HepG2 (cell line): ENCODE data around the gene ZPLD1. TPM values are rescaled to one million over a fixed set of nuclear protein-coding genes. Genes with fewer than 3 reads are reported as not detected.

Experiments used
- ATAC-seq: fragments of 200-7000 bp; cut with Tn5 transposase; 3 replicates; pipeline ENCODE4 v1.9.1; 2020; ENCODE audit warnings: mild to moderate bottlenecking, moderate library complexity
- BruUV-seq: library from RNA; stranded (reverse); fragments of 400-500 nt; replicated peaks from 2 replicates; lab custom pipeline; 2021; lab: Mats Ljungman, UMichigan
- CTCF ChIA-PET: fragments of 300-600 bp; formaldehyde crosslinking; extraction: SDS; loops from one replicate; lab custom pipeline; 2021; ENCODE audit warnings: low total read pairs, inconsistent platforms, low intra/inter-chr PET ratio; lab: Yijun Ruan, JAX
- POLR2A ChIA-PET: fragments of 350-600 bp; sonication (Branson Sonifier 250); formaldehyde crosslinking; loops from one replicate; lab custom pipeline; 2020; ENCODE audit warnings: antibody characterized with exemption, inconsistent platforms; lab: Yijun Ruan, JAX
- DNase-seq: peaks from one replicate; pipeline ENCODE4 v3.0.0-alpha.2; 2015; ENCODE audit warnings: low spot score
- FAIRE-seq: peaks from 3 replicates; lab custom pipeline; 2011; peaks lifted over from hg19 to GRCh38; lab: Jason Lieb, UNC
- H2AFZ ChIP-seq: one replicate; pipeline ENCODE4 v1.6.1; 2011; ENCODE audit warnings: low read length, inconsistent platforms
- H3K27ac ChIP-seq: fragments of 300-600 bp; 3 replicates; pipeline ENCODE4 v1.8.0; 2011; ENCODE audit warnings: mixed run types, mild to moderate bottlenecking, mixed read lengths, low read length, inconsistent platforms; ENCODE audit not compliant: insufficient read depth; ENCODE audit errors: extremely low read length
- H3K27me3 ChIP-seq, 2 experiments: fragments of 200-600 bp in 1 of 2; 2 replicates in 1 of 2; 3 replicates in 1 of 2; pipeline versions ENCODE4 v1.6.0 to v1.8.0; 2011; ENCODE audit warnings: low read length in 2 of 2, mild to moderate bottlenecking in 2 of 2, moderate library complexity in 2 of 2, inconsistent platforms in 1 of 2; ENCODE audit not compliant: insufficient read depth in 2 of 2, control insufficient read depth in 1 of 2
- H3K36me3 ChIP-seq, 2 experiments: fragments of 200-600 bp in 1 of 2; replicated peaks in 1 of 2; 2 replicates in 1 of 2; 3 replicates in 1 of 2; pipeline versions ENCODE4 v1.5.1 to v1.8.0; 2011; ENCODE audit warnings: low read length in 2 of 2, inconsistent platforms in 1 of 2; ENCODE audit not compliant: insufficient read depth in 2 of 2, control insufficient read depth in 1 of 2
- H3K4me1 ChIP-seq: 2 replicates; pipeline ENCODE4 v1.5.1; 2012; ENCODE audit warnings: low read length, inconsistent platforms; ENCODE audit not compliant: insufficient read depth
- H3K4me2 ChIP-seq: 2 replicates; pipeline ENCODE4 v1.6.0; 2011; ENCODE audit warnings: low read depth, low read length, inconsistent platforms
- H3K4me3 ChIP-seq, 3 experiments: fragments of 200-600 bp in 1 of 3; sonication (generic), shearing (Covaris generic) in 1 of 3; replicated peaks in 1 of 3; 2 replicates each; pipeline ENCODE4 v1.5.1; 2011 to 2016; ENCODE audit warnings: low read length in 3 of 3, inconsistent platforms in 2 of 3, low read depth in 2 of 3, mild to moderate bottlenecking in 2 of 3, control low read depth in 1 of 3, mixed read lengths in 1 of 3; ENCODE audit not compliant: insufficient read depth in 1 of 3
- H3K79me2 ChIP-seq: one replicate; pipeline ENCODE4 v1.6.1; 2011; ENCODE audit warnings: low read length, inconsistent platforms; ENCODE audit not compliant: insufficient read depth
- H3K9ac ChIP-seq: 2 replicates; pipeline ENCODE4 v1.6.0; 2011; ENCODE audit warnings: mild to moderate bottlenecking, low read depth, low read length, inconsistent platforms; ENCODE audit not compliant: insufficient read depth
- H3K9me3 ChIP-seq: 2 replicates; pipeline ENCODE4 v1.5.1; 2012; ENCODE audit warnings: mild to moderate bottlenecking, low read length
- H4K20me1 ChIP-seq: 2 replicates; pipeline ENCODE4 v1.6.0; 2011; ENCODE audit warnings: inconsistent platforms, mild to moderate bottlenecking, low read length, moderate library complexity; ENCODE audit not compliant: insufficient read depth
- MBNL3 ChIP-seq: fragments of 250-450 bp; sonication (Bioruptor Pico); conservative IDR thresholded peaks from 2 replicates; pipeline ENCODE4 v1.8.0; 2022; ENCODE audit warnings: mild to moderate bottlenecking, inconsistent platforms
- MED1 ChIP-seq: sonication (generic); formaldehyde crosslinking; IDR thresholded peaks from 2 replicates; pipeline ENCODE4 v1.4.0; 2020; ENCODE audit warnings: missing genetic modification reagents
- RXRB ChIP-seq: IDR thresholded peaks from 2 replicates; pipeline ENCODE4 v1.6.1; 2016; ENCODE audit warnings: borderline replicate concordance, missing genetic modification reagents, missing compliant biosample characterization
- SNAPC2 ChIP-seq: sonication (generic); formaldehyde crosslinking; IDR thresholded peaks from 2 replicates; pipeline ENCODE4 v1.8.1; 2022; ENCODE audit warnings: mild to moderate bottlenecking, missing genetic modification reagents
- TBX3 ChIP-seq: fragments of 450-650 bp; IDR thresholded peaks from 2 replicates; pipeline ENCODE4 v1.6.1; 2017; ENCODE audit warnings: antibody characterized with exemption, mild to moderate bottlenecking, inconsistent platforms, borderline replicate concordance
- ZC3H13 ChIP-seq: sonication (generic); formaldehyde crosslinking; IDR thresholded peaks from 2 replicates; pipeline ENCODE4 v1.8.1; 2023; ENCODE audit warnings: mild to moderate bottlenecking, missing genetic modification reagents, moderate library complexity
- ZMYM3 ChIP-seq: sonication (generic); formaldehyde crosslinking; IDR thresholded peaks from 2 replicates; pipeline ENCODE4 v1.5.1; 2020; ENCODE audit warnings: mild to moderate bottlenecking, missing genetic modification reagents
- ZNF383 ChIP-seq: sonication (generic); formaldehyde crosslinking; IDR thresholded peaks from 2 replicates; pipeline ENCODE4 v1.4.0; 2020; ENCODE audit warnings: missing genetic modification reagents, mild to moderate bottlenecking, borderline replicate concordance
- ZNF660 ChIP-seq: sonication (generic); formaldehyde crosslinking; IDR thresholded peaks from 2 replicates; pipeline ENCODE4 v1.5.1; 2020; ENCODE audit warnings: mild to moderate bottlenecking, low read depth, missing genetic modification reagents, borderline replicate concordance
- WGBS: methylation state at CpG from one replicate; pipeline ENCODE4 v1.1.6; 2017; ENCODE audit warnings: low lambda C conversion rate; 5-methylcytosine and 5-hydroxymethylcytosine counted together
- in situ Hi-C: cut with HindIII; loops from 2 replicates; pipeline ENCODE4 v1.10.0; 2017; ENCODE audit warnings: low pct_unique_long_range_greater_than_20kb; ENCODE audit not compliant: extremely low pct_ligation_motif_present
- intact Hi-C: fragments of 100-400 bp; cut with micrococcal nuclease; formaldehyde crosslinking; loops from one replicate; pipeline ENCODE4 v1.10.0; 2022; ENCODE audit not compliant: unreplicated experiment
- polyA plus RNA-seq, 8 experiments: library from polyadenylated mRNA; depleted of rRNA in 3 of 8; stranded (reverse) in 7 of 8; unstranded in 1 of 8; fragments of >200 nt; fragmentation: Illumina TruSeq in 4 of 8; extraction: Trizol in 4 of 8; gene quantifications; 2 replicates each; pipeline versions ENCODE4 v1.2.1 to v1.2.3, GENCODE V29; 2011 to 2016; ENCODE audit warnings: low read depth in 4 of 8, missing spikeins in 1 of 8, mixed read lengths in 1 of 8; ENCODE audit not compliant: insufficient read depth in 1 of 8
- total RNA-seq, 5 experiments: library from RNA; depleted of rRNA; stranded (reverse); fragments of >200 nt; fragmentation: Illumina TruSeq; extraction: Trizol; gene quantifications; 2 replicates each; pipeline ENCODE4 v1.2.3, GENCODE V29; 2016; ENCODE audit warnings: low read depth in 1 of 5
- TF ChIP-seq, protein P1 (sequence below): sonication (generic); formaldehyde crosslinking; IDR thresholded peaks from 2 replicates; pipeline ENCODE4 v1.4.0; 2020; ENCODE audit warnings: missing genetic modification reagents
- TF ChIP-seq, protein P2 (sequence below): sonication (generic); formaldehyde crosslinking; IDR thresholded peaks from 2 replicates; pipeline ENCODE4 v1.4.0; 2020; ENCODE audit warnings: missing genetic modification reagents, mild to moderate bottlenecking, borderline replicate concordance
- TF ChIP-seq, protein P3 (sequence below): sonication (generic); formaldehyde crosslinking; IDR thresholded peaks from 2 replicates; pipeline ENCODE4 v1.4.0; 2020; ENCODE audit warnings: missing genetic modification reagents

Gene ZPLD1
- total and polyA plus RNA-seq, 2 of the 13 experiments (the other 11 are each of a cell fraction or from before 2014, with no cell fraction given), result not detected

DNA sequence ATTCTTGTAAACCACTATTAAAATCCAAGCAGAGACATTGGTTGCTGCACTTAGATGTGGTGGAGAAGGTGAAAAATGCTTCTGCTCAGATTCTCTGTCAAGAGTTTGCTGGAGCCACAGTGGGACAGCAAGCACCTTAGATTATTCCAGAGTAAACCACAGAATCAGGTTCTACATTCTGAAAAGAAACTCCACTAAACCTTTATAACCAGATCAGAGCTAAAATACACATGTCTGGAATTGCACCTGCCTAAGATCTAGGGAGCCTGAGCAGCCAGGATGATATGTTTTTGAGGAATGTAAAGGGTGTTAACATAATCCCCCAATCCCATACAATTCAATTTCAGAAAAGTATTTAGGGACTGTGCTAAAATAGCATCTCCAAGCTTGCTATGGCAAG, at the start of gene ZPLD1 (continued):
- TF ChIP-seq TBX3, result no peak

DNA sequence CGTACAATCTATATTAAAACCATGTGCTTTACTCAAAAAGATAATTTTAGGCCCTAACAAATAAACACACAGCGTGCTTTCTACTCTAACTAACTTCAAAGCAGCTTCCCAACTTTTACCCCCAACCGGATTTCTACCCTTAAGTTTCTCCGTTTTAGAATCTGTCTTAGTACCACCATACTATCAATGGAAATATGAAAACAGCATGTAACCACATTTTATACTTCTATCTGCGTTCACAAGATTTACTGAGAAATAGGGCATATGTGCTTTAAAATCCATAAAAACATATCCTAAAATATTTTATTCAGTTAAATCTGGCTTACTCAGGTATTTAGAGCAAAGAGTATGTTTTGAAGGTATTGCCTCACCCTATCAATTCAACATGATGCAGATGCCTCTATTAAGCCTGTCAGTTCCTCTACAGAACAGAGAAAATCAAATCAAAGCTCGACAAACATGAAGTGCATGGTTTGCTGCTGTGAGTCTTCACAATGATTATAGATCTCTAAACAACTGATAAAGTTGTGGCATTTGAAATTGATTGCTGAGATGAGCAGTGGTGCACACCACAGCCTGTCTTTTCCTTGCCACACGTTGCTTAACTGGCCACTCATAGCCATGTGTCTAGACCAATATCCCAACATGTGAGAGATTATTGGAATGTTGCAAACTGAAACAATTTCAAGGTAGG, 44.5 kb upstream of the ZPLD1 start:
- ATAC-seq, result no peak
- Histone ChIP-seq H2AFZ (no peak overlapping the region), H3K27ac (no peak overlapping the region), H3K9ac (no peak overlapping the region), H3K4me1 (no peaks in the 10 kb centered on the region), H3K4me2 (no peak overlapping the region), H3K4me3 (no peak overlapping the region), H3K79me2 (no peaks in the 10 kb centered on the region), H4K20me1 (no peaks in the 10 kb centered on the region), H3K9me3 (no peaks in the 10 kb centered on the region), H3K36me3 (no peaks in the 10 kb centered on the region), H3K27me3 (no peaks in the 10 kb centered on the region)
- ChIA-PET CTCF (no interaction called here), POLR2A (no interaction called here)
- in situ Hi-C loops, result no loop called here
- TF ChIP-seq ZNF660 (CRISPR knock-in tag), result no peak
- TF ChIP-seq SNAPC2 (CRISPR knock-in tag), result no peak
- TF ChIP-seq MBNL3, result no peak
- 8% methylated on average over 7 of the region's 7 CpGs for WGBS
- FAIRE-seq, result no peak
- DNase-seq, result no peak
- intact Hi-C loops, result no loop called here
- no TSS peak for BruUV-seq

DNA sequence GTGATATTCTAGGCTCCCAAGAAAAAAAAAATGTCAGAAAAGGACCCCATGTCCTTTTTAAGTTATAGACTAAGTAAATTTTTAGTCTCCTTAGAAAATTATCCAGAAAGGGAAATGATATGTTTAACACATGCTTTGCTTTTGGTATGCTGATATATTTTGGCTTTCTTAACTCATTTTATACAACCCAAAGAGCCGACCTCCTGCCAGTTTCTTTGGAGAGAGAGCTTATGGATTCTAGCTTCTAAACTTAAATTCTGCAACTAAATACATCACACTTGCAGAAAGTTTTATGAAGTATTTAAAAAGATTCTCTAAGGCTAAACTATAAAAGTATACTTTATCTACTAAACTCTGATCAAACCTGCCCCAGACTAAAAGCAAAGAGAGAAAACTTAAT, 43.9 kb upstream of the ZPLD1 start:
- DNase-seq, result no peak
- no peak overlapping the region for H3K4me2 ChIP-seq
- H2AFZ ChIP-seq, result no peak overlapping the region
- no peaks in the 10 kb centered on the region for H3K79me2 ChIP-seq
- intact Hi-C loops, result no loop called here
- no peak overlapping the region for H3K4me3 ChIP-seq
- no peaks in the 10 kb centered on the region for H3K4me1 ChIP-seq
- WGBS, result 0% methylated on average over 1 of the region's 1 CpG
- H3K9me3 ChIP-seq, result no peaks in the 10 kb centered on the region
- H3K36me3 ChIP-seq, result no peaks in the 10 kb centered on the region
- in situ Hi-C loops, result no loop called here
- ChIA-PET POLR2A (no interaction called here), CTCF (no interaction called here)
- no peak overlapping the region for H3K27ac ChIP-seq
- H3K9ac ChIP-seq, result no peak overlapping the region
- no peak for FAIRE-seq
- ATAC-seq, result no peak
- no TSS peak for BruUV-seq
- no peaks in the 10 kb centered on the region for H3K27me3 ChIP-seq
- H4K20me1 ChIP-seq, result no peaks in the 10 kb centered on the region
- TF ChIP-seq RXRB (CRISPR knock-in tag) (no peak), ZNF383 (no peak), ZMYM3 (CRISPR knock-in tag) (no peak), MED1 (CRISPR knock-in tag) (no peak), ZC3H13 (CRISPR knock-in tag) (no peak)
- TF ChIP-seq, protein P1, sequence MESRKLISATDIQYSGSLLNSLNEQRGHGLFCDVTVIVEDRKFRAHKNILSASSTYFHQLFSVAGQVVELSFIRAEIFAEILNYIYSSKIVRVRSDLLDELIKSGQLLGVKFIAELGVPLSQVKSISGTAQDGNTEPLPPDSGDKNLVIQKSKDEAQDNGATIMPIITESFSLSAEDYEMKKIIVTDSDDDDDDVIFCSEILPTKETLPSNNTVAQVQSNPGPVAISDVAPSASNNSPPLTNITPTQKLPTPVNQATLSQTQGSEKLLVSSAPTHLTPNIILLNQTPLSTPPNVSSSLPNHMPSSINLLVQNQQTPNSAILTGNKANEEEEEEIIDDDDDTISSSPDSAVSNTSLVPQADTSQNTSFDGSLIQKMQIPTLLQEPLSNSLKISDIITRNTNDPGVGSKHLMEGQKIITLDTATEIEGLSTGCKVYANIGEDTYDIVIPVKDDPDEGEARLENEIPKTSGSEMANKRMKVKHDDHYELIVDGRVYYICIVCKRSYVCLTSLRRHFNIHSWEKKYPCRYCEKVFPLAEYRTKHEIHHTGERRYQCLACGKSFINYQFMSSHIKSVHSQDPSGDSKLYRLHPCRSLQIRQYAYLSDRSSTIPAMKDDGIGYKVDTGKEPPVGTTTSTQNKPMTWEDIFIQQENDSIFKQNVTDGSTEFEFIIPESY (CRISPR knock-in tag), result no peak
- TF ChIP-seq, protein P2, sequence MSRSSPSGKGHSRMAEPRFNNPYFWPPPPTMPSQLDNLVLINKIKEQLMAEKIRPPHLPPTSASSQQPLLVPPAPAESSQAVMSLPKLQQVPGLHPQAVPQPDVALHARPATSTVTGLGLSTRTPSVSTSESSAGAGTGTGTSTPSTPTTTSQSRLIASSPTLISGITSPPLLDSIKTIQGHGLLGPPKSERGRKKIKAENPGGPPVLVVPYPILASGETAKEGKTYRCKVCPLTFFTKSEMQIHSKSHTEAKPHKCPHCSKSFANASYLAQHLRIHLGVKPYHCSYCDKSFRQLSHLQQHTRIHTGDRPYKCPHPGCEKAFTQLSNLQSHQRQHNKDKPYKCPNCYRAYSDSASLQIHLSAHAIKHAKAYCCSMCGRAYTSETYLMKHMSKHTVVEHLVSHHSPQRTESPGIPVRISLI (CRISPR knock-in tag), result no peak
- TF ChIP-seq, protein P3, sequence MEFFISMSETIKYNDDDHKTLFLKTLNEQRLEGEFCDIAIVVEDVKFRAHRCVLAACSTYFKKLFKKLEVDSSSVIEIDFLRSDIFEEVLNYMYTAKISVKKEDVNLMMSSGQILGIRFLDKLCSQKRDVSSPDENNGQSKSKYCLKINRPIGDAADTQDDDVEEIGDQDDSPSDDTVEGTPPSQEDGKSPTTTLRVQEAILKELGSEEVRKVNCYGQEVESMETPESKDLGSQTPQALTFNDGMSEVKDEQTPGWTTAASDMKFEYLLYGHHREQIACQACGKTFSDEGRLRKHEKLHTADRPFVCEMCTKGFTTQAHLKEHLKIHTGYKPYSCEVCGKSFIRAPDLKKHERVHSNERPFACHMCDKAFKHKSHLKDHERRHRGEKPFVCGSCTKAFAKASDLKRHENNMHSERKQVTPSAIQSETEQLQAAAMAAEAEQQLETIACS (CRISPR knock-in tag), result no peak
